PC-9 (cell line): Measurements from ENCODE around the gene GNG13.

Experiments used
- EZH2 ChIP-seq: fragments of 200-600 bp; sonication (generic); IDR thresholded peaks from 2 replicates; pipeline ENCODE4 v1.8.0; 2017; ENCODE audit warnings: antibody characterized with exemption, low read depth
- TF ChIP-seq, protein P1 (sequence below): fragments of 200-600 bp; sonication (generic); conservative IDR thresholded peaks from 2 replicates; pipeline ENCODE4 v1.6.1; 2017; ENCODE audit warnings: mixed run types, antibody characterized with exemption, mild to moderate bottlenecking, moderate library complexity

DNA sequence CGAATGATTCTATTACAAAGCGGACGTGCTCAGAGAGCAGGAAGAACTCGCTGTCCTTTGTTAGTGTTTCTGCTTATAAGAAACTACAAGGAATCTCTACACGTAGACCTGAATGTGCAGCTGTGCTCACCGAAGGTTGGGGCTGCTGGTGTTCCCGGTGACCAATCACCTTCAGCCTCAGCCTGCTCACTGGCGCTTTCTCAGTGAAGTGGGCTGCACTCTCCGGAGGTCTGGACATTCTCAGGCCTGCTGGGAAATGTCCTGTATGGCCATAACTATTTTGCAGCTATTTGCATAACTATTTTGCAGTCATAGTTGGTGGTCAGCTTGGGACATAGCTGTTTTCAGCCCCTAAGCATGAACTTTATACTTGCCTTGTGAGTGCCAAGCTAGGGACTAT lies 50.0 kb downstream of the GNG13 start:
- TF ChIP-seq EZH2: no peak
- TF ChIP-seq, protein P1, sequence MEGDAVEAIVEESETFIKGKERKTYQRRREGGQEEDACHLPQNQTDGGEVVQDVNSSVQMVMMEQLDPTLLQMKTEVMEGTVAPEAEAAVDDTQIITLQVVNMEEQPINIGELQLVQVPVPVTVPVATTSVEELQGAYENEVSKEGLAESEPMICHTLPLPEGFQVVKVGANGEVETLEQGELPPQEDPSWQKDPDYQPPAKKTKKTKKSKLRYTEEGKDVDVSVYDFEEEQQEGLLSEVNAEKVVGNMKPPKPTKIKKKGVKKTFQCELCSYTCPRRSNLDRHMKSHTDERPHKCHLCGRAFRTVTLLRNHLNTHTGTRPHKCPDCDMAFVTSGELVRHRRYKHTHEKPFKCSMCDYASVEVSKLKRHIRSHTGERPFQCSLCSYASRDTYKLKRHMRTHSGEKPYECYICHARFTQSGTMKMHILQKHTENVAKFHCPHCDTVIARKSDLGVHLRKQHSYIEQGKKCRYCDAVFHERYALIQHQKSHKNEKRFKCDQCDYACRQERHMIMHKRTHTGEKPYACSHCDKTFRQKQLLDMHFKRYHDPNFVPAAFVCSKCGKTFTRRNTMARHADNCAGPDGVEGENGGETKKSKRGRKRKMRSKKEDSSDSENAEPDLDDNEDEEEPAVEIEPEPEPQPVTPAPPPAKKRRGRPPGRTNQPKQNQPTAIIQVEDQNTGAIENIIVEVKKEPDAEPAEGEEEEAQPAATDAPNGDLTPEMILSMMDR: no peak
